ENCODE data around the gene INPP4A. TPM values are rescaled to one million over a fixed set of nuclear protein-coding genes. Genes with fewer than 3 reads are reported as not detected.

Gene INPP4A
- total and polyA plus RNA-seq, 9 of the 15 experiments (the other 6 are each of a cell fraction or from before 2014, with no cell fraction given), result 1.8 to 15.7 (median 8.3) TPM

DNA sequence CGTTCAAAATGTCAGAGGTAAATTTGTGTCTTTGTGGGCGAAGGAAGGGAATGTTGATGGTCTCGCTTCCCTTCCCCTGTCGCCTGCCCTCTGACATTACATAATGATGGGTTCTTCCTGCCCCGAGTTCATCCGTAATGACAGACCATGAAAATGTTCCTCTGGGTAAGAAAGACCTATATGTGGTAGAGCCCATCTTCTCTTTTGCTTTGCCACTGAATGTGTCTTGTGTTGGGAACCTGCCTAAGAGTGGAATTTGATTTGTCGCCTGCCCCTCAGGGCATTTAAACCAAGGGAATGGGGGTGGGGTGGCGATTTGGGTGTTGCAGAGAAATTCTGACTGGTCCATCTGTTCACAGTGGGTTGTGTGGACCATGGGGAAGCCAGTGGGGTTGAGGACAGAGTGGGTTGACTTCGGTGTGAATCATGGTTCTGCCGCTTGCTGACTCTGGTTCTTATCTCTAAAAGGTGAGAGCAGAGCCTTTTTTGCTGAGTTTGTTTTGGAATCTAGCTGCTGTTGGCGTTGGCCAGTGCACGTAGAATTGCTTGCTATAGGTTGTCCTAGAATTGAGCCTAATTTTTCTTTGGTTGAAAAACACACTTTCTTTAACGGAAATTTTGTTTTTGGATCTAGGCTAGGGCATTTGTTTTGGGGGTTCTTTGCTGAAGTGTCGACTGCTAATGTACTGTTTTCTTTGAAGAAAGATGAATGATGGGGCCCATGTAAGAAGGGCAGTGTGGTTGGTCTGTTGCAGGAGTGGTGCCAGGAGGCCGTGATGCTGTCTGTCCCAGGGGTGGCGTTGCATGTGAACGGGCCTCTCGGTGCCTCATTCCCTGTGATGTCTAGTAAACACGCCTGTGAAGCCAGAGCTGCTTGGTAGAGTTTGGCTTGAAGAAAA lies 1.3 kb downstream of the INPP4A start (continued):
- TF ChIP-seq ZMIZ1 (IDR thresholded peaks at IDR 0.05; ENCODE audit: low read depth in 2 of 2, low read length in 2 of 2) (no peak), HNRNPH1 (optimal IDR thresholded peaks at IDR 0.05; ENCODE audit: low read depth, low read length) (no peak), THRAP3 (IDR thresholded peaks at IDR 0.05; ENCODE audit: borderline replicate concordance) (no peak; the same call in 1 of the 2 replicates), KAT7 (CRISPR knock-in tag; IDR thresholded peaks at IDR 0.05; ENCODE audit: borderline replicate concordance) (no peak), EHMT2 (IDR thresholded peaks at IDR 0.05) (peak; percentile 84), TBP (optimal IDR thresholded peaks at IDR 0.05; ENCODE audit: low read depth, low read length) (no peak), SMAD1 (IDR thresholded peaks at IDR 0.05; ENCODE audit: low read depth, low read length, partially characterized antibody) (no peak), CBX2 (IDR thresholded peaks at IDR 0.05; ENCODE audit: insufficient read depth, low read length, poor library complexity, severe bottlenecking) (no peak), POLR2A (conservative IDR thresholded peaks at IDR 0.05) (no peak), ZNF224 (CRISPR knock-in tag; IDR thresholded peaks at IDR 0.05) (no peak), ZNF253 (CRISPR knock-in tag; conservative IDR thresholded peaks at IDR 0.05) (no peak), NCOA4 (IDR thresholded peaks at IDR 0.05; ENCODE audit: partially characterized antibody) (no peak), SAFB (IDR thresholded peaks at IDR 0.05; ENCODE audit: borderline replicate concordance, low read depth, low read length) (no peak), FOXJ2 (tag; IDR thresholded peaks at IDR 0.05) (0 out of 2 replicates have a peak, but pooled peaks have one; percentile 14), ZBTB8A (IDR thresholded peaks at IDR 0.05; ENCODE audit: partially characterized antibody) (no peak), PHB2 (IDR thresholded peaks at IDR 0.05; ENCODE audit: low read depth) (no peak), ZNF778 (CRISPR knock-in tag; IDR thresholded peaks at IDR 0.05) (no peak), ZFX (CRISPR knock-in tag; IDR thresholded peaks at IDR 0.05) (0 out of 2 replicates have a peak, but pooled peaks have one; percentile 5), ZSCAN32 (CRISPR knock-in tag; IDR thresholded peaks at IDR 0.05) (no peak), XRCC5 (IDR thresholded peaks at IDR 0.05; ENCODE audit: low read depth, low read length) (no peak), ILK (tag; IDR thresholded peaks at IDR 0.05; ENCODE audit: borderline replicate concordance, low read depth) (no peak), CREB1 (IDR thresholded peaks at IDR 0.05) (no peak), CREB1 (CRISPR knock-in tag; IDR thresholded peaks at IDR 0.05) (no peak), COPS2 (conservative IDR thresholded peaks at IDR 0.05) (no peak), HCFC1 (IDR thresholded peaks at IDR 0.05; ENCODE audit: low read depth, low read length) (no peak)
- TF ChIP-seq, protein P1, sequence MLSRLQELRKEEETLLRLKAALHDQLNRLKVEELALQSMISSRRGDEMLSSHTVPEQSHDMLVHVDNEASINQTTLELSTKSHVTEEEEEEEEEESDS (CRISPR knock-in tag; IDR thresholded peaks at IDR 0.05), result no peak
